Spleen (tissue), 7 donors: ENCODE data around the gene CENPB.

Experiments used
- POLR2A ChIP-seq, 3 donors: fragments of 450-650 bp; IDR thresholded peaks; one replicate each; pipeline ENCODE4 v1.5.1; 2017; ENCODE audit warnings: antibody characterized with exemption in 3 of 3, mild to moderate bottlenecking in 1 of 3
- POLR2AphosphoS5 ChIP-seq, 3 donors: sonication (generic); formaldehyde crosslinking; IDR thresholded peaks; one replicate each; pipeline ENCODE4 v1.5.1; 2017; ENCODE audit warnings: antibody characterized with exemption in 3 of 3
- TF ChIP-seq, protein P1 (sequence below), 11 experiments: fragments of 200-600 bp in 7 of 11; fragments of 450-650 bp in 4 of 11; sonication (generic) in 4 of 11; IDR thresholded peaks in 8 of 11; conservative IDR thresholded peaks in 3 of 11; 1 replicate in 7 of 11; 2 replicates in 4 of 11; pipeline versions ENCODE4 v1.4.0 to v1.8.0; 2016 to 2021; ENCODE audit warnings: antibody characterized with exemption in 11 of 11, inconsistent platforms in 4 of 11, mild to moderate bottlenecking in 1 of 11
- donor health status: DM: no; HTN: no; CAD: no; lungs with moderate emphysema.
- donor health status: DM: no; HTN: no; CAD: no.
- donor health status: DM: no; HTN: no; CAD: no.

DNA sequence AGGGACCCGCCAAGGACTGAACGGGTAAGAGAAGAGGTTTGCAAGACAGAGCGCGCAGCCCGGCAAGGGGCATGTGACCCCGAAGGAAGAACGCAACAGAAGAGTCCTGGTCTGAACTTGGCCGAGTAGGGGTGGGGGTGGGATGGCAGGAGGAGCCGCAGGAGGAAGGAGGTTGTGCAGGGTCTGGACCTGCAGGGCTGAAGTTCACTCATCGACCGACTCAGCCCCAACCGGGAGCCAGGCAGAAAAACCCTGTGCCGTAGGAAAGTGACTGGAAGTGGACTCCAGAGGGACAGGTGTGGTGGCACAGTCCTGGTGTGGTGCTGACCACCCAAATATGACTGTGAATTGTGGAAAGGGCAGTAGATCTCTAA is 34.2 kb downstream of the CENPB start:
- no peak for TF ChIP-seq POLR2A (IDR thresholded peaks at IDR 0.05)
- TF ChIP-seq, protein P1, sequence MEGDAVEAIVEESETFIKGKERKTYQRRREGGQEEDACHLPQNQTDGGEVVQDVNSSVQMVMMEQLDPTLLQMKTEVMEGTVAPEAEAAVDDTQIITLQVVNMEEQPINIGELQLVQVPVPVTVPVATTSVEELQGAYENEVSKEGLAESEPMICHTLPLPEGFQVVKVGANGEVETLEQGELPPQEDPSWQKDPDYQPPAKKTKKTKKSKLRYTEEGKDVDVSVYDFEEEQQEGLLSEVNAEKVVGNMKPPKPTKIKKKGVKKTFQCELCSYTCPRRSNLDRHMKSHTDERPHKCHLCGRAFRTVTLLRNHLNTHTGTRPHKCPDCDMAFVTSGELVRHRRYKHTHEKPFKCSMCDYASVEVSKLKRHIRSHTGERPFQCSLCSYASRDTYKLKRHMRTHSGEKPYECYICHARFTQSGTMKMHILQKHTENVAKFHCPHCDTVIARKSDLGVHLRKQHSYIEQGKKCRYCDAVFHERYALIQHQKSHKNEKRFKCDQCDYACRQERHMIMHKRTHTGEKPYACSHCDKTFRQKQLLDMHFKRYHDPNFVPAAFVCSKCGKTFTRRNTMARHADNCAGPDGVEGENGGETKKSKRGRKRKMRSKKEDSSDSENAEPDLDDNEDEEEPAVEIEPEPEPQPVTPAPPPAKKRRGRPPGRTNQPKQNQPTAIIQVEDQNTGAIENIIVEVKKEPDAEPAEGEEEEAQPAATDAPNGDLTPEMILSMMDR (IDR thresholded peaks at IDR 0.05 in 8 of 11, conservative IDR thresholded peaks at IDR 0.05 in 3 of 11) = no peak
- no peak for TF ChIP-seq POLR2AphosphoS5 (IDR thresholded peaks at IDR 0.05)
